GM04503 (cell line): ENCODE data around the gene SLC35A3.
"Not testable (repeated sequence)": the region's sequence is repeated elsewhere in the genome, so short reads cannot be mapped to it uniquely, and the experiment has no call there.

Experiments used
- DNase-seq: peaks from one replicate; pipeline ENCODE4 v3.0.0-alpha.2; 2012; ENCODE audit warnings: low read depth

The SLC35A3 gene

GRCh38 chr1:99969729-99970621 is at the start of gene SLC35A3:
Gene SLC35A3 (plus strand): TSS chr1:99969996. CDS start chr1:99993555, 23,559 bp downstream.
- DNase-seq: no peak

GRCh38 chr1:99934801-99935200 is 35.0 kb upstream of the SLC35A3 start:
- DNase-seq: no peak

DNA sequence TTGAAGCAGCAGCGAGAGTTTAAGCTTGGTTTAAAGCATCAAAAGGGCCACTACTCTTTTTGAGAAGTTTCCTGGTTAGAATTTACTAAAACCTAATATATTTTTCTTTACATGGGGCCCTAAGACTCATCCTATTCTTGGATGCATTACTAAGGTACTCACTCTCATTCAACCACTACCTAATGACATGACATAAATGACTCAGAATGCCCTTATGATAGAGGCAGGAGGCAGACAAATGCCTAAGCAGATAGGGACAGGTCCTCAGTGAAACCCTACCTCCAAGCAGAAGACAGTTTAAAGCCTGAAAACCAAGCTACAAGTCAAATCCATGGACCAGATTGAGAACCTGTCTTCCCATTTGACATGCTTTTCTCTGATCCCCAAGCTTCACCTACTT is 34.3 kb upstream of the SLC35A3 start:
- DNase-seq: no peak

DNA sequence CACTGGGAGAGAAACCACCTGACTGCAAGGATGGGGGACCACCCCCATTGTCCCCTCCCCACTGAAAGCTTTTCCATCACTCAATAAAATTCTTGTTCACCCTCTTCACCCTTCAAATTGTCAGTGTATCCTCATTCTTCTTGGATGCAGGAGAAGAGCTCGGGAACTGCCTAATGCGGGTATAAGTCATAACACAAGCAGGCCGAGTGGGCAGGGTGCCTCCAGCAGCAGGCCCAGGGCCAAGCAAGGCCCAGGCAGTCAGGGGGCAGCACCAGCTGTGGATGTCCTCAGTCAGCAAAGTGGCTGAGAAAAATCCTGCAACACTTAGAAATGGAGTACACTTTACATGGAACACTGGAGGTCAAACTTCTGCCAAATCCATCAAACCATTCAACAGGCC is 33.7 kb upstream of the SLC35A3 start:
- no peak for DNase-seq

GRCh38 chr1:99942723-99943122 is 27.1 kb upstream of the SLC35A3 start:
- no peak for DNase-seq

DNA sequence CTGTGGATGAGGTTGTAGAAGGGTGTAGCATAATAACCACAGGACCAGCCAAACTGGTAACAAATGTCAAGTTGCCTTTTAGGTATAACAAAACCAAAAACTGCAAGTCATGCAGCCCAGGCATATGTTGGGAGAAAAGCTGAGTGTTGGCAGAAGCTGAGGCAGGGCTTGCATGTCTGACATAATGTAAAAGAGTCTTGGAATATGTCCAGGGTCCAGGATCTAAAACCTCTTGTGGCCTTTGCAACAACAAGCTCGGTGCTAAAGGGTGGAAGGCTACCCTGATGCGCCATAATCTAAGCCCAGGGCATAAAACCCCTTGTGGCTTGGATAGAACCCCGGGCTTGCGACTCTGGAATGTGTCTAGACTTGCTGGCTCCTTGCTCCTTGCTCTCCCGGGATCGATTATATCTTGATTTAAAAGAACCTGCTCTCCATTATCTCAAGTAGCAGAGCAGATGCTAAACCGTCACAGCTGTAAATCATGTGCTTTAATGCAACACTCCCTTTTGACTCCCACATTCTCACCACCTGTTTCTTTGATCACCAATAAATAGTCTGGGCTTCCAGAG is 26.5 kb upstream of the SLC35A3 start:
- peak; percentile 70 for DNase-seq

GRCh38 chr1:99944192-99944591 is 25.6 kb upstream of the SLC35A3 start:
- DNase-seq: no peak

GRCh38 chr1:99945174-99945573 is 24.6 kb upstream of the SLC35A3 start:
- DNase-seq: no peak

DNA sequence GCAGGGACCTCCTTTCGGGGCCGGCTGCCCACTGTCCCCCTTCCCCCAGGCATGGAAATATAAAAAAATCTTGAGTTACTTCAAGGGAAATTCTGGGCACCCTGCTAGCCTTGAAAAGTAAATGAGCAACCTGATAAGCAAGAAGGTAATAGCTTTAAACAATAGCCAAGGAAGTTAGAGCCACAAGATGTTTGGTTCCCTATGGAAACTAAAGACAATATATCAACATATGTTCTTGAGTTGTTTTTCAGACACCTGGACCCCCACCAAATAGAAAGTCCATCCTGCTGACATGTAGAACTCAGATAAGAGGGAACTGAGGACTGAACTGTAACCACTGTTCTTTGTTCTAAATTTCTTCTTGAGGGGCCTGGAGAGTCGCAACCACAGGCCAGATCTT is 19.3 kb upstream of the SLC35A3 start:
- no peak for DNase-seq

GRCh38 chr1:99952522-99952921 is 17.3 kb upstream of the SLC35A3 start:
- DNase-seq: no peak

DNA sequence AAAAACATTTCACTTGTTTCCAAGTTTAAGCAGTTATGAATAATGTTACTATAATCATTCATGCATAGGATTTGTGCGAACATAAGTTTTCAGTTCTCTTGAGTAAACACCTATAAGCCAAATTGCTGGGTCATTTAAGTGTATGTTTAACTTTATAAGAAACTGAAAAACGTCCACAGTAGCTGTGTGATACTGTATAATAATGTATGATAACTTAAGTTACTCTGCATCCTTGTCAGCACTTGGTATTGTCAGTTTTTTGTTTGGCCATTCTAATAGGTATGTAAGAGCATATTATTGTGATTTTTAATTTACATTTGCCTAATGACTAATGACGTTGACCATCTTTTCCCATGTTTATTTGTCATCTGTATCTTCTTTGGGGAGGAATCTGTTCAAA is 14.4 kb upstream of the SLC35A3 start:
- no peak for DNase-seq

- peak; percentile 94 for DNase-seq
Observed at GRCh38 chr1:99956755-99957154, 13.0 kb upstream of the SLC35A3 start.

- no peak for DNase-seq
Observed at GRCh38 chr1:99957818-99958217, 12.0 kb upstream of the SLC35A3 start.

DNA sequence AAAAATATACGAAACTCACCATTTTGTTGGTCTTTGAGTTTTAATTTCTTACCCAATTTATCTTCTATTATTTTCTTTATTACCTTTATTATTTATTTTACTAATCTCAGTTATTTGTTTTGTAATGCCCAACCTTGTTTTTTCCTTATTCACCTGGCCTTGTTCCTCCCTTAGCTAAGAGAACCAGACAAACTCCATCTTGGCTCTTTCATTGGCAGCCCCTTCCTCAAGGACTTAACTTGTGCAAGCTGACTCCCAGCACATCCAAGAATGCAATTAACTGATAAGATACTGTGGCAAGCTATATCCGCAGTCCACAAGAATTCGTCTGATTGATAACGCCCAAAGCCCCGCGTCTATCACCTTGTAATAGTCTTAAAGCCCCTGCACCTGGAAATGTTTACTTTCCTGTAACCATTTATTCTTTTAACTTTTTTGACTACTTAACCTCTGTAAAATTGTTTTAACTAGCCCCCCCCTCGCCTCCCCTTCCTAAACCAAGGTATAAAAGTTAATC is 10.5 kb upstream of the SLC35A3 start:
- DNase-seq: not testable (repeated sequence)

- not testable (repeated sequence) for DNase-seq
Observed at GRCh38 chr1:99960260-99960659, 9.5 kb upstream of the SLC35A3 start.

- DNase-seq: no peak
Observed at GRCh38 chr1:99963041-99963795, 6.6 kb upstream of the SLC35A3 start.

DNA sequence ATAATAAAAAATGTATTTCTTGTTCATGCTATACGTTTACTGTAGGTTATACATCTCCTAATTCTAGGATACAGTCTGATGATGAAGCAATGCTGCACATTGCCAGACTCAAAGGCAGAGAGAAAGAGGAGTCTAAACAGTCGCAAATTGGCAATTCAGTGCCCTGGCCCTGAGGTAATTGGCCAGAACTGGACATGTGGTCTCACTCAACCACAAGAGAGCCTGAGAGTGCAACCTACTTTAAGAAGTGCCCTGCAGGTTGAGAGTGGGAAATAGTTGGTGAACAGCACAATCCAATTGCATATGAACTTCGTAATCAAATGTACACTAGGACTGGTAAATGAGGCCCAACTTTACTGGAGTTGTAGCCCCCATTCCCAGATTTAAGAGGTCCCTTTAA is 5.0 kb upstream of the SLC35A3 start:
- DNase-seq: no peak

DNA sequence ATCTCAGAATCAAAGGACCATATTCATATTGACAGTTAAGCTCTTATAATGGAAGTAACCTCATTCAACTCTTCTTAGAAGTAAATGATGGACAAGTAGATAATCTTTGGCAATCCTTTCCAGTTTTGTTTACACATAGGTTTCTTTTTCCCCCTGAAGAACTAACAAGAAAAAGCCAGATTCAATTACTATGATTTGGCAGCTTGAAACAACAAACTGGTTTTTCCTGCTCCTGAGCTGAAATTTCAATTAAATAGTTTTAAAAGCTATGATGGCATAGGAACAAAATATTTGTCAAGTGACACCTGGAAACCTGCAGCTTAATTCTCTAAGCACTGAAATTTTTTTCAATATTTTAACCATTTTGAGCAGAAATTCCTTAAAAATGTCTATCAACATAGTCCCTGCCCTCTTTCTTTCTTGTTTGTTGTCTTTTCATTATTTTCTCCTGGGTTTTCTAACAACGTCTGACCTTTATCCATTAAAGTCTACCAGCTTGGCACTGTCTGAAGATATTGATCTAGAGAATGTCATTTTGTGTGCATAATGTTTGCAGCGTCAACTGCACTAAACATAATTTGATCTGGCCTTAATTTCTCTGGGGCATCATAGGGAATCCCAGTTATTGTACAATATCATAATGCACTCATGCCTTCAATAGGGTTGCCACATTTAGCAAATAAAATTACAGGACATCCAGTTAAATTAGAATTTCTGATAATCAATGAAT is 4.0 kb upstream of the SLC35A3 start:
- no peak for DNase-seq

GRCh38 chr1:99968214-99968613 is 1.6 kb upstream of the SLC35A3 start:
- no peak for DNase-seq

DNA sequence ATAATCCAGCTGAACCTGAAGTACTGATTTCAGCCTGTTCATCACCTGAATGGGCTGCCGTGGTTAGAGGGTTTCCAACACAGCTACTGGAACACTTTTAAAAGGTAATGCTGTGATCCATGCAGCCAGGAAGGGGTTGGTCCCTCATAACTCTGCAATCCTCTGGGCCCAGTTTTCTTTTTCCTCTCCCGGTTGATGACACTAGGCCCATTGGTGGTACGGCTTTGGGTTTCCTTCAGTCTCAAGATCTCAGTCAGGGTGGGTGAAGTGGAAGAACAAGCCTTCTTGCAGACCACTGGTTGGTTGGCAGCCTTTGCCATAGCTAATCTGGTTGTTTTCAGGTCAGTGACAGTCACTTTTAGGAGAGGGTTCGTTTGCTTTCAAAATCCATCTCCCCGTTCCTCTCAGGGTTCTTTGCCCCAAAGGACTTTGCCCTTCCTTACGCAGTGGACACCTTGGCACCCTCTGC is 502 bp upstream of the SLC35A3 start:
- no peak for DNase-seq

GRCh38 chr1:99970713-99971255 is 988 bp downstream of the SLC35A3 start:
- DNase-seq: no peak

DNA sequence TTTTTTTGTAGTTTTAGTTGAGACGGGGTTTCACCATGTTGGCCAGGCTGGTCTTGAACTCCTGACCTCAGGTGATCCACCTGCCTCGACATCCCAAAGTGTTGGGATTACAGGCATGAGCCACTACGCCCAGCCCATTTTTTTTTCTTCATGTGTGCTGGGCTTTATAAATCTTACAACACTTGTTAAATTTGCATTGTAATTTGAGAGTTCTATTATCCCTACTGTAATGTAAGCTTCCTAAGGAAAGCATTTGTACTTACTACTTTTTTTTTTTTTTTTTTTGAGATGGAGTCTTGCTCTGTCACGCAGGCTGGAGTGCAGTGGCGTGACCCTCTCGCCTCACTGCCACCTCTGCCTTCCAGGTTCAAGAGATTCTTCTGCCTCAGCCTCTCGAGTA is 2.3 kb downstream of the SLC35A3 start:
- DNase-seq: not testable (repeated sequence)
